BJ (cell line): ENCODE data around the gene ATAD3C. TPM values are rescaled to one million over a fixed set of nuclear protein-coding genes. Genes with fewer than 3 reads are reported as not detected.

Experiments
- CTCF ChIA-PET: fragments of 350-600 bp; formaldehyde crosslinking; extraction: SDS; loops from one replicate; lab custom pipeline; 2021; ENCODE audit warnings: antibody characterized with exemption, inconsistent platforms; lab: Yijun Ruan, JAX
- POLR2A ChIA-PET: fragments of 300-600 bp; sonication (Branson Sonifier 250); formaldehyde crosslinking; extraction: SDS; loops from one replicate; lab custom pipeline; 2021; ENCODE audit warnings: antibody characterized with exemption; lab: Charles Lee
- DNase-seq: peaks from one replicate; pipeline ENCODE4 v3.0.0-alpha.2; 2011; ENCODE audit warnings: low read depth
- H3K27me3 ChIP-seq: 2 replicates; pipeline ENCODE4 v1.6.0; 2011; ENCODE audit warnings: low read length; ENCODE audit not compliant: control insufficient read depth, insufficient read depth
- H3K36me3 ChIP-seq: 2 replicates; pipeline ENCODE4 v1.5.1; 2011; ENCODE audit warnings: low read length; ENCODE audit not compliant: control insufficient read depth, insufficient read depth
- H3K4me3 ChIP-seq: 2 replicates; pipeline ENCODE4 v1.5.1; 2011; ENCODE audit warnings: low read depth, mild to moderate bottlenecking, control low read depth, low read length
- CTCF ChIP-seq: IDR thresholded peaks from 2 replicates; pipeline ENCODE4 v1.5.1; 2011; ENCODE audit warnings: low read depth, mild to moderate bottlenecking, control low read depth, inconsistent platforms, low read length, moderate library complexity; ENCODE audit not compliant: insufficient read depth
- polyA plus RNA-seq: library from polyadenylated mRNA; depleted of rRNA; stranded (reverse); fragments of >200 nt; gene quantifications from 2 replicates; pipeline ENCODE4 v1.2.3, GENCODE V29; 2011

The ATAD3C gene
- polyA plus RNA-seq, 1 experiment, result 0.06 TPM

GRCh38 chr1:1418464-1419362, 30.8 kb upstream of the ATAD3C start:
- POLR2A ChIA-PET, result no interaction called here
- Histone ChIP-seq H3K4me3 (no peak overlapping the region), H3K27me3 (no peaks in the 10 kb centered on the region), H3K36me3 (no peaks in the 10 kb centered on the region)
- no peak for TF ChIP-seq CTCF
- DNase-seq, result no peak
- CTCF ChIA-PET, result no interaction called here

- TF ChIP-seq CTCF, result no peak
- DNase-seq, result no peak
- Histone ChIP-seq H3K36me3 (no peaks in the 10 kb centered on the region), H3K4me3 (no peak overlapping the region), H3K27me3 (no peaks in the 10 kb centered on the region)
- POLR2A ChIA-PET, result no interaction called here
- CTCF ChIA-PET, result no interaction called here
Observed at GRCh38 chr1:1419363-1419812, 30.1 kb upstream of the ATAD3C start.

GRCh38 chr1:1419813-1420653, 29.5 kb upstream of the ATAD3C start:
- no peak for DNase-seq
- H3K4me3 ChIP-seq, result no peak overlapping the region

GRCh38 chr1:1420654-1421141, 28.8 kb upstream of the ATAD3C start:
- Histone ChIP-seq H3K4me3 (no peak overlapping the region), H3K27me3 (no peaks in the 10 kb centered on the region), H3K36me3 (no peaks in the 10 kb centered on the region)
- ChIA-PET CTCF (interaction anchor here (0.8 kb wide), 1 partner anchor 9 kb away, joined by 3 read pairs; no protein-coding TSS in a partner anchor), POLR2A (no interaction called here)
- no peak for DNase-seq
- no peak for TF ChIP-seq CTCF

More at GRCh38 chr1:1419813-1420653, 29.5 kb upstream of the ATAD3C start:
- CTCF ChIA-PET, result interaction anchor here (0.8 kb wide), 1 partner anchor 9 kb away, joined by 3 read pairs; no protein-coding TSS in a partner anchor
- Histone ChIP-seq H3K36me3 (no peaks in the 10 kb centered on the region), H3K27me3 (no peaks in the 10 kb centered on the region)
- TF ChIP-seq CTCF, result no peak
- POLR2A ChIA-PET, result no interaction called here
